HG03045 (cell line): ENCODE data around the gene ANKRD13D.
A peak's percentile ranks its signal among the peaks of the same experiment; 100 is the strongest.
"Not testable (repeated sequence)": the region's sequence is repeated elsewhere in the genome, so short reads cannot be mapped to it uniquely, and the experiment has no call there.

Source experiments
- ATAC-seq: cut with Tn5 transposase; IDR thresholded peaks from one replicate; pipeline ENCODE4 v1.9.1; 2021; ENCODE audit warnings: mild to moderate bottlenecking, moderate library complexity; ENCODE audit not compliant: unreplicated experiment

ANKRD13D gene

GRCh38 chr11:67317205-67317887 lies 28.2 kb downstream of the ANKRD13D start:
- peak; percentile 79 for ATAC-seq

- peak; percentile 14 for ATAC-seq
Measured at GRCh38 chr11:67317888-67318555, 28.9 kb downstream of the ANKRD13D start.

GRCh38 chr11:67318876-67319275 lies 29.8 kb downstream of the ANKRD13D start:
- ATAC-seq: not testable (repeated sequence)

GRCh38 chr11:67320011-67320410 lies 30.9 kb downstream of the ANKRD13D start:
- no peak for ATAC-seq

- no peak for ATAC-seq
Measured at GRCh38 chr11:67320691-67321090, 31.6 kb downstream of the ANKRD13D start.

- ATAC-seq: no peak
Measured at GRCh38 chr11:67321313-67321871, 32.3 kb downstream of the ANKRD13D start.

GRCh38 chr11:67322049-67322448 lies 32.9 kb downstream of the ANKRD13D start:
- no peak for ATAC-seq

- ATAC-seq: no peak
Measured at GRCh38 chr11:67323526-67323925, 34.4 kb downstream of the ANKRD13D start.

GRCh38 chr11:67332081-67332691 lies 43.1 kb downstream of the ANKRD13D start:
- no peak for ATAC-seq

GRCh38 chr11:67337257-67337656 lies 48.2 kb downstream of the ANKRD13D start:
- ATAC-seq: no peak

- ATAC-seq: no peak
Measured at GRCh38 chr11:67344264-67344663, 55.2 kb downstream of the ANKRD13D start.

- ATAC-seq: no peak
Measured at GRCh38 chr11:67345247-67345919, 56.3 kb downstream of the ANKRD13D start.

- ATAC-seq: no peak
Measured at GRCh38 chr11:67345920-67346819, 57.1 kb downstream of the ANKRD13D start.

- no peak for ATAC-seq
Measured at GRCh38 chr11:67347964-67348749, 59.1 kb downstream of the ANKRD13D start.

GRCh38 chr11:67349036-67349435 lies 59.9 kb downstream of the ANKRD13D start:
- no peak for ATAC-seq

GRCh38 chr11:67349457-67349856 lies 60.4 kb downstream of the ANKRD13D start:
- no peak for ATAC-seq

- no peak for ATAC-seq
Measured at GRCh38 chr11:67349928-67350465, 60.9 kb downstream of the ANKRD13D start.

GRCh38 chr11:67351275-67352005 lies 62.3 kb downstream of the ANKRD13D start:
- no peak for ATAC-seq
